ENCODE measurements around the gene ZDHHC17.

The ZDHHC17 gene

DNA sequence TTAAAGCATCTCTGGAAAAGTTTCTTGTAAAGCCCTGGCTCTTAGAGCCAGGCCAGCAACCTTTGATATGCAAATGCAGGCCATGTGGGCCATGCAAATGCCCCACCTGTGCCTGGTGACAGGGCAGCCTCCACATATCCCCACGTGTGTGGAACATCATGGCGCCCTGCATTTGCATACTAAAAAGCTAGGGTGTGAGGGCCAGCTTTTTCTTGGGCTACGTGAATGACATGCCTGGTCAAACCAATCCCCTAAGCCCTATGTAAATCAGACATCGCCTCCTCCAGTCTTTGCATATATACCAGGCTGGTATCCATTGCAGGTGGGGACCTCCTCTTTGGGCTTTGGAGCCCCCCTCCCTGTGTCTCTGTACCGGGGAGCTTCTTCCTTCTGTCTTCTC, 108.5 kb downstream of the ZDHHC17 start:
- H3K79me2 ChIP-seq = no peaks in the 10 kb centered on the region
- no peaks in the 10 kb centered on the region for H3K36me3 ChIP-seq (ENCODE audit: control insufficient read depth, insufficient read depth, low read length)
- no peaks in the 10 kb centered on the region for H3K9me3 ChIP-seq (ENCODE audit: control insufficient read depth, low read length)
- no peak overlapping the region for H3K9ac ChIP-seq
- TF ChIP-seq, protein P1, sequence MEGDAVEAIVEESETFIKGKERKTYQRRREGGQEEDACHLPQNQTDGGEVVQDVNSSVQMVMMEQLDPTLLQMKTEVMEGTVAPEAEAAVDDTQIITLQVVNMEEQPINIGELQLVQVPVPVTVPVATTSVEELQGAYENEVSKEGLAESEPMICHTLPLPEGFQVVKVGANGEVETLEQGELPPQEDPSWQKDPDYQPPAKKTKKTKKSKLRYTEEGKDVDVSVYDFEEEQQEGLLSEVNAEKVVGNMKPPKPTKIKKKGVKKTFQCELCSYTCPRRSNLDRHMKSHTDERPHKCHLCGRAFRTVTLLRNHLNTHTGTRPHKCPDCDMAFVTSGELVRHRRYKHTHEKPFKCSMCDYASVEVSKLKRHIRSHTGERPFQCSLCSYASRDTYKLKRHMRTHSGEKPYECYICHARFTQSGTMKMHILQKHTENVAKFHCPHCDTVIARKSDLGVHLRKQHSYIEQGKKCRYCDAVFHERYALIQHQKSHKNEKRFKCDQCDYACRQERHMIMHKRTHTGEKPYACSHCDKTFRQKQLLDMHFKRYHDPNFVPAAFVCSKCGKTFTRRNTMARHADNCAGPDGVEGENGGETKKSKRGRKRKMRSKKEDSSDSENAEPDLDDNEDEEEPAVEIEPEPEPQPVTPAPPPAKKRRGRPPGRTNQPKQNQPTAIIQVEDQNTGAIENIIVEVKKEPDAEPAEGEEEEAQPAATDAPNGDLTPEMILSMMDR (IDR thresholded peaks at IDR 0.05) = no peak
- H3K4me2 ChIP-seq (ENCODE audit: low read length) = no peak overlapping the region
- peaks cover 2% of the 10 kb centered on the region for H3K4me1 ChIP-seq
- H3K27ac ChIP-seq = no peak overlapping the region
- H3K27me3 ChIP-seq (ENCODE audit: control insufficient read depth, insufficient read depth, low read length) = no peaks in the 10 kb centered on the region
- H3K4me3 ChIP-seq (ENCODE audit: low read depth, low read length) = no peak overlapping the region
- H2AFZ ChIP-seq = no peak overlapping the region

DNA sequence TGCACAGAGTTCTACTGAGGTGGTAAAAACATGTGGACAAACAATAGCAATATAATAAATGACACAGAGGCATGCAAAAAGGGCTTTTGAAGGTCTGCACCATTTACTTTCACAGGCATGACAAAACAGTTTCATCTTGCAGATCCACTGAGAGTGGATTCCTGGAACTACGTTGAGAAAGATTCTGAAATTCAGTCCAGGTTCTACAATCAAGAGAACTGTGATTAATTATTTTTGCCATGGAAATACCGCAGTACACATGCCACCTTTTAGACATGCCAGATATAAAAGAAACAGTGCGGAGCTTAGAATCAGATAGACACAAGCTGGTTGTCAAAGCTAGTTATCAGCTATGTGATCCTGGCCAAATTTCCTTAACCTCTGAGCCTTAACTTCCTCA, 110.1 kb downstream of the ZDHHC17 start:
- Histone ChIP-seq H3K36me3 (ENCODE audit: control insufficient read depth, insufficient read depth, low read length) (no peaks in the 10 kb centered on the region), H3K27ac (no peak overlapping the region), H3K9ac (no peak overlapping the region), H3K4me2 (ENCODE audit: low read length) (no peak overlapping the region), H2AFZ (no peak overlapping the region), H3K4me1 (peaks cover 5% of the 10 kb centered on the region), H3K4me3 (ENCODE audit: low read depth, low read length) (no peak overlapping the region), H3K79me2 (no peaks in the 10 kb centered on the region), H3K27me3 (ENCODE audit: control insufficient read depth, insufficient read depth, low read length) (no peaks in the 10 kb centered on the region), H3K9me3 (ENCODE audit: control insufficient read depth, low read length) (no peaks in the 10 kb centered on the region)
- TF ChIP-seq, protein P1 (IDR thresholded peaks at IDR 0.05) = no peak

DNA sequence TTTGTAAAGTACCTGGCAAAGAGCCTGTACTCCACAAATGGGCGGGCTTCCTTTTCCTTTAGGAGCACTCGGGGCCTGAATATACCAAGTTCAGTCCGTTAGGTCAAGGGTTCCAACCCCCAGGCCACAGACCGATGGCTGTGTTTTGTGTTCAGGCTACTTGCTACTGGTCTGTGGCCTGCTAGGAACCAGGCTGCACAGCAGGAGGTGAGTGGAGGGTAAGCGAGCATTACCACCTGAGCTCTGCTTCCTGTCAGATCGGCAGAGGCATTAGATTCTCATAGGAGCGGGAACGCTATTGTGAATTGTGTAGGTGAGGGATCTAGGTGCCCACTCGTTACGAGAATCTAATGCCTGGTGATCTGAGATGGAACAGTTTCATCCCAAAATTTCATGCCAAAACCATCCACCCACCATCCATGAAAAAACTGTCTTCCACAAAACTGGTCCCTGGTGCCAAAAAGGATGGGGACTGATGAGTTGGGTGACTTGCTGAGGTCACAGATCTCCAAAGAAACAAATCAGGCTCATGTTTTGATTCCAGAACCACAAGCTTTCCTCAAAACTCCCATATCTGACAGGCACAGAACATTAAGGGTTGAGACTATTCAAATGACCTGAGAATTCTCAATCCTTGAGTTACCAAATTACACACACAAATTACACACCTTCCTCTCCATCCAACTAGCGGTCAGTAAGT, 110.7 kb downstream of the ZDHHC17 start:
- no peak overlapping the region for H3K4me2 ChIP-seq (ENCODE audit: low read length)
- TF ChIP-seq, protein P1 (IDR thresholded peaks at IDR 0.05) = no peak
- H3K4me3 ChIP-seq (ENCODE audit: low read depth, low read length) = no peak overlapping the region
- H3K27ac ChIP-seq = no peak overlapping the region
- no peaks in the 10 kb centered on the region for H3K79me2 ChIP-seq
- H3K9me3 ChIP-seq (ENCODE audit: control insufficient read depth, low read length) = no peaks in the 10 kb centered on the region
- no peaks in the 10 kb centered on the region for H3K36me3 ChIP-seq (ENCODE audit: control insufficient read depth, insufficient read depth, low read length)
- H3K27me3 ChIP-seq (ENCODE audit: control insufficient read depth, insufficient read depth, low read length) = no peaks in the 10 kb centered on the region
- no peak overlapping the region for H2AFZ ChIP-seq
- H3K4me1 ChIP-seq = peaks cover 5% of the 10 kb centered on the region
- no peak overlapping the region for H3K9ac ChIP-seq

DNA sequence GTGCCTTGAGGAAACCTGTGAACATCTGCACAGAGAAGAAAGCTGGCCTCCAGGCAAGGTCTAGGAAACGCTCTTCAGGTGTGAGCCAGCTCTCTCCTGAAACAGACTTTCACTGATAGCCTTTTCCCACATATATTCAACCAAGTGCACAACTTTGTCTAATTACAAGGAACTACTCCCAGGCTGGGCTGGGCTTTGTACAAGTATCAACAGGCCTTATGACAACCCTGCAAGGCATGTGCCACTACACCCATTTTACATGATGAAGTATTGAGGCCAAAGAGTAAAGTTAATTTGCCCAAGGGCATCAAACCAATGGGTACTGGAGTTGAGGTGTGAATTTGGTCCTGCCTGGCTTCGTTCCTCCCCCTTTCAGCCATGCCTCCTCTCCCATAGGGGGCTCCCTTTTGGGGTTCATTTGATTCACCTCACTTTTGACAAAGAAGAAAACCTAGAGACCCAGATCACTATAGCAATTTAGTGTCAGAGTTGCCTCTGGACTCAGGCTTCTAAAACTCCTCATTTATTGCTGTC, 112.8 kb downstream of the ZDHHC17 start:
- Histone ChIP-seq H3K4me1 (peaks cover 5% of the 10 kb centered on the region), H3K4me3 (ENCODE audit: low read depth, low read length) (no peak overlapping the region), H3K79me2 (no peaks in the 10 kb centered on the region), H3K9ac (no peak overlapping the region), H2AFZ (no peak overlapping the region), H3K4me2 (ENCODE audit: low read length) (no peak overlapping the region), H3K27me3 (ENCODE audit: control insufficient read depth, insufficient read depth, low read length) (no peaks in the 10 kb centered on the region), H3K27ac (no peak overlapping the region), H3K36me3 (ENCODE audit: control insufficient read depth, insufficient read depth, low read length) (no peaks in the 10 kb centered on the region), H3K9me3 (ENCODE audit: control insufficient read depth, low read length) (no peaks in the 10 kb centered on the region)
- TF ChIP-seq, protein P1 (IDR thresholded peaks at IDR 0.05) = no peak

Data from parathyroid adenoma (tissue), 2 donors.